Hepatocyte (in vitro differentiated cells): ENCODE data around the gene CAPN2. TPM values are rescaled to one million over a fixed set of nuclear protein-coding genes. Genes with fewer than 3 reads are reported as not detected.

Source experiments
- DNase-seq: peaks from one replicate; pipeline ENCODE4 v3.0.0-alpha.2; 2016; ENCODE audit warnings: low spot score
- H2AFZ ChIP-seq: fragments of 200-600 bp; sonication (generic); 2 replicates; pipeline ENCODE4 v1.6.0; 2016; ENCODE audit warnings: antibody characterized with exemption, mild to moderate bottlenecking
- H3K27ac ChIP-seq: fragments of 200-600 bp; sonication (generic); 2 replicates; pipeline ENCODE4 v1.5.1; 2016; ENCODE audit warnings: mild to moderate bottlenecking
- H3K27me3 ChIP-seq: fragments of 200-600 bp; sonication (generic); 2 replicates; pipeline ENCODE4 v1.6.1; 2016
- H3K36me3 ChIP-seq: fragments of 200-600 bp; sonication (generic); replicated peaks from 2 replicates; pipeline ENCODE4 v1.5.1; 2016; ENCODE audit warnings: low read depth; ENCODE audit not compliant: insufficient read depth
- H3K4me1 ChIP-seq: fragments of 200-600 bp; sonication (generic); 2 replicates; pipeline ENCODE4 v1.5.1; 2016; ENCODE audit warnings: mild to moderate bottlenecking, moderate library complexity; ENCODE audit not compliant: insufficient read depth
- H3K4me2 ChIP-seq: fragments of 200-600 bp; sonication (generic); 2 replicates; pipeline ENCODE4 v1.6.0; 2016
- H3K4me3 ChIP-seq: fragments of 200-600 bp; sonication (generic); 2 replicates; pipeline ENCODE4 v1.5.1; 2016; ENCODE audit warnings: mild to moderate bottlenecking
- H3K79me2 ChIP-seq: fragments of 200-600 bp; sonication (generic); 2 replicates; pipeline ENCODE4 v1.6.0; 2017; ENCODE audit warnings: mild to moderate bottlenecking
- H3K9me2 ChIP-seq: fragments of 200-600 bp; sonication (generic); replicated peaks from 2 replicates; pipeline ENCODE4 v1.6.0; 2017; ENCODE audit warnings: mild to moderate bottlenecking; ENCODE audit not compliant: insufficient read depth
- H3K9me3 ChIP-seq: fragments of 200-600 bp; sonication (generic); 2 replicates; pipeline ENCODE4 v1.5.1; 2016; ENCODE audit warnings: low read depth, mild to moderate bottlenecking
- H4K20me1 ChIP-seq: fragments of 200-600 bp; sonication (generic); 2 replicates; pipeline ENCODE4 v1.6.0; 2016; ENCODE audit warnings: mild to moderate bottlenecking; ENCODE audit not compliant: insufficient read depth, poor library complexity, severe bottlenecking
- CTCF ChIP-seq: fragments of 200-600 bp; sonication (generic); IDR thresholded peaks from 2 replicates; pipeline ENCODE4 v1.5.1; 2016; ENCODE audit warnings: antibody characterized with exemption, mild to moderate bottlenecking; ENCODE audit not compliant: poor library complexity
- EZH2 ChIP-seq: fragments of 200-600 bp; sonication (generic); IDR thresholded peaks from 2 replicates; pipeline ENCODE4 v1.6.1; 2016; ENCODE audit warnings: antibody characterized with exemption, mild to moderate bottlenecking, borderline replicate concordance
- EZH2phosphoT487 ChIP-seq: fragments of 200-600 bp; sonication (generic); IDR thresholded peaks from one replicate; pipeline ENCODE4 v1.6.1; 2018; ENCODE audit warnings: antibody characterized with exemption, mild to moderate bottlenecking, low read depth, moderate library complexity; ENCODE audit not compliant: unreplicated experiment, severe bottlenecking
- WGBS: methylation state at CpG from one replicate; pipeline ENCODE4 v1.1.6; 2016; ENCODE audit warnings: low lambda C conversion rate; ENCODE audit errors: missing lambda C conversion rate; 5-methylcytosine and 5-hydroxymethylcytosine counted together
- polyA plus RNA-seq: library from polyadenylated mRNA; unstranded; fragments of >200 nt; fragmentation: Nextera tagmentation; extraction: Ambion mirVana; gene quantifications from 2 replicates; pipeline ENCODE4 v1.2.1, GENCODE V29; 2016
- total RNA-seq: library from RNA; depleted of rRNA; stranded (reverse); fragments of >200 nt; gene quantifications from 2 replicates; pipeline ENCODE4 v1.2.3, GENCODE V29; 2014

The CAPN2 gene
- total and polyA plus RNA-seq, 2 experiments from 2014 or later: 147 to 162 TPM

- Histone ChIP-seq H3K36me3 (no peaks in the 10 kb centered on the region), H3K4me3 (no peak overlapping the region), H3K4me2 (no peak overlapping the region), H4K20me1 (no peaks in the 10 kb centered on the region), H3K4me1 (peaks cover 16% of the 10 kb centered on the region), H3K9me2 (no peaks in the 10 kb centered on the region), H3K27ac (no peak overlapping the region), H3K9me3 (no peaks in the 10 kb centered on the region), H3K79me2 (no peaks in the 10 kb centered on the region), H3K27me3 (no peaks in the 10 kb centered on the region), H2AFZ (no peak overlapping the region)
- 81% methylated on average over 6 of the region's 6 CpGs for WGBS
- DNase-seq: no peak
- TF ChIP-seq CTCF (no peak), EZH2phosphoT487 (no peak), EZH2 (no peak)
These were observed 48.5 kb downstream of the CAPN2 start for GRCh38 chr1:223760833-223761232.

GRCh38 chr1:223761411-223761810, 49.1 kb downstream of the CAPN2 start:
- no peak overlapping the region for H3K27ac ChIP-seq
- H3K4me2 ChIP-seq: no peak overlapping the region
- H4K20me1 ChIP-seq: no peaks in the 10 kb centered on the region
- TF ChIP-seq EZH2phosphoT487 (no peak), CTCF (no peak), EZH2 (no peak)
- peaks cover 19% of the 10 kb centered on the region for H3K4me1 ChIP-seq
- 92% methylated on average over 7 of the region's 7 CpGs for WGBS
- H3K4me3 ChIP-seq: no peak overlapping the region
- H3K9me2 ChIP-seq: no peaks in the 10 kb centered on the region
- no peak overlapping the region for H2AFZ ChIP-seq
- no peaks in the 10 kb centered on the region for H3K79me2 ChIP-seq
- no peaks in the 10 kb centered on the region for H3K27me3 ChIP-seq
- no peak for DNase-seq
- H3K36me3 ChIP-seq: no peaks in the 10 kb centered on the region
- H3K9me3 ChIP-seq: no peaks in the 10 kb centered on the region

GRCh38 chr1:223763251-223763650, 50.9 kb downstream of the CAPN2 start:
- Histone ChIP-seq H3K27ac (peak overlapping the region; percentile 40), H3K4me2 (no peak overlapping the region), H3K36me3 (no peaks in the 10 kb centered on the region), H3K9me3 (no peaks in the 10 kb centered on the region), H3K27me3 (no peaks in the 10 kb centered on the region), H3K4me3 (no peak overlapping the region), H4K20me1 (no peaks in the 10 kb centered on the region), H2AFZ (no peak overlapping the region), H3K9me2 (no peaks in the 10 kb centered on the region), H3K79me2 (no peaks in the 10 kb centered on the region), H3K4me1 (peaks cover 19% of the 10 kb centered on the region)
- WGBS: 81% methylated on average over 5 of the region's 5 CpGs
- no peak for DNase-seq
- TF ChIP-seq EZH2: no peak
- no peak for TF ChIP-seq EZH2phosphoT487
- TF ChIP-seq CTCF: no peak

GRCh38 chr1:223763881-223764280, 51.5 kb downstream of the CAPN2 start:
- no peaks in the 10 kb centered on the region for H3K27me3 ChIP-seq
- no peak for DNase-seq
- H3K36me3 ChIP-seq: no peaks in the 10 kb centered on the region
- no peaks in the 10 kb centered on the region for H3K9me3 ChIP-seq
- H3K4me2 ChIP-seq: no peak overlapping the region
- no peaks in the 10 kb centered on the region for H3K79me2 ChIP-seq
- peak overlapping the region; percentile 40 for H3K27ac ChIP-seq
- no peak overlapping the region for H2AFZ ChIP-seq
- no peak overlapping the region for H3K4me3 ChIP-seq
- H4K20me1 ChIP-seq: no peaks in the 10 kb centered on the region
- WGBS: 95% methylated on average over 5 of the region's 5 CpGs
- H3K9me2 ChIP-seq: no peaks in the 10 kb centered on the region
- peaks cover 19% of the 10 kb centered on the region for H3K4me1 ChIP-seq
- no peak for TF ChIP-seq EZH2phosphoT487
- TF ChIP-seq EZH2: no peak
- no peak for TF ChIP-seq CTCF
